ENCODE results near the gene TSFM. TPM values are rescaled to one million over a fixed set of nuclear protein-coding genes. Genes with fewer than 3 reads are reported as not detected.
A peak's percentile ranks its signal among the peaks of the same experiment; 100 is the strongest.

Gene TSFM
- total RNA-seq, 2 donors from 2014 or later, result 20.0 to 23.2 TPM

DNA sequence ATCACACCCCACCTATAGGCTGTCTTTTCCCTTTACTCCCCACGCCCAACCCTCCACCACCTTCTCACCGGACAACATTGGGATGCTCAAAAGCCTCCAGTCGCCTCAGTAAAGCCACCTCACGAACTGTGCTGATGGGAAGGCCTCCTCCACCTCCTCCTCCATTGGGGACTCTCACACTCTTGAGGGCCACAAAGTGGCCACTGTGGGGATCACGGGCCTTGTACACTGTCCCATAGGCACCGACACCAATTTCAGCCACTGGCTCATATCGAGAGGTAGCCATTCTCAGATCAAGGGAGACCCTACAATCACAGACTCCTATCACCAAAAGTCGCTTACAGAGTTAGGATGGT, 31.2 kb upstream of the TSFM start:
- H3K4me3 ChIP-seq, result peak overlapping the region; percentile 66 to 77
- H3K4me1 ChIP-seq, result peaks cover 0 to 32% of the 10 kb centered on the region in 2 donors
- peaks cover 39% of the 10 kb centered on the region for H3K36me3 ChIP-seq
- peak overlapping the region; percentile 92 to 93 for H3K27ac ChIP-seq
- no peaks in the 10 kb centered on the region for H3K9me3 ChIP-seq
- no peak for DNase-seq (ENCODE audit: low spot score)
- H3K27me3 ChIP-seq, result no peaks in the 10 kb centered on the region
- TF ChIP-seq, protein P1, sequence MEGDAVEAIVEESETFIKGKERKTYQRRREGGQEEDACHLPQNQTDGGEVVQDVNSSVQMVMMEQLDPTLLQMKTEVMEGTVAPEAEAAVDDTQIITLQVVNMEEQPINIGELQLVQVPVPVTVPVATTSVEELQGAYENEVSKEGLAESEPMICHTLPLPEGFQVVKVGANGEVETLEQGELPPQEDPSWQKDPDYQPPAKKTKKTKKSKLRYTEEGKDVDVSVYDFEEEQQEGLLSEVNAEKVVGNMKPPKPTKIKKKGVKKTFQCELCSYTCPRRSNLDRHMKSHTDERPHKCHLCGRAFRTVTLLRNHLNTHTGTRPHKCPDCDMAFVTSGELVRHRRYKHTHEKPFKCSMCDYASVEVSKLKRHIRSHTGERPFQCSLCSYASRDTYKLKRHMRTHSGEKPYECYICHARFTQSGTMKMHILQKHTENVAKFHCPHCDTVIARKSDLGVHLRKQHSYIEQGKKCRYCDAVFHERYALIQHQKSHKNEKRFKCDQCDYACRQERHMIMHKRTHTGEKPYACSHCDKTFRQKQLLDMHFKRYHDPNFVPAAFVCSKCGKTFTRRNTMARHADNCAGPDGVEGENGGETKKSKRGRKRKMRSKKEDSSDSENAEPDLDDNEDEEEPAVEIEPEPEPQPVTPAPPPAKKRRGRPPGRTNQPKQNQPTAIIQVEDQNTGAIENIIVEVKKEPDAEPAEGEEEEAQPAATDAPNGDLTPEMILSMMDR (IDR thresholded peaks at IDR 0.05), result no peak

DNA sequence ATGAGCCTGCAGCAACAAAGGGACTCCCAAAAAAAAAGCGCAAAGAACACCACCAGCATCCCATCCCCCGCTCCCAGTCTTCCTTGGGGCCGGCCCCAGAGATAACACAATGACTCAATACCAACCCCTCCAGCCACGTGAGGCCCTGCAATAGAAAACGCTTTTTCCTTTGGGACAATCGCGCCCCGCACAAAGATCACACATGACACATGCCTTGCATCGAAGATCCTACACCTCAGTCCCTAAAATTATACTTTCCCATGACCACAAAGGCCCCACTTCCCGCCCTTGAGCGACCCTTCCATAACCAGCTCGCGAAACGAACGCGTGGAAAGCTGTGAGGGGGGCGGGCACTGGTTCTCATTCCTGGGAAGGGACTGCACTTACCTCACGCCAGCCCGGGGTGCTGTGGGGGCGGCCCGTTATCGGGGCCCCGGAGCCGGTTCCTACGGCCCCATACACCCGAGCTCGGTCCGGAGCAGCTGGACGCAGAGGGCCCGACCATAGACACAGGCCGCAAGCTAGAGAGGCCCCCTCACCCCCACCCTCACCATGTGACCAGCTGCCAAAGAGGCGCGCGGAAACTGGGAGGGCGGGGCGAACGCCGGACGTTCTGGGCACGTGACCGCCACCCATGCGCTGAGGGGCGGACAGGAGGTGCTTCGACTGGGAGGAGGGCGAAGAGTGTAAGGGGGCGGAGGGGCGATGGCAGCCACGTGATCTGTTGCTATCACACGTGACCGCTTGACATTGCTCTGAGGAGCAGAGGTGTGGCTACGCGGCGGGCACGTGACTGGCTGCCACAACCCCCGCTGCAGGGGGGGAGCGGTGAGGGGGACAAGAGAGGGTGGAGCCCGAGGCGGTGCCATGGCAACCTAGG, 30.6 kb upstream of the TSFM start, which contains the start of gene CDK4:
Gene CDK4 (minus strand): TSS at position 523 of the 880 bp plus-strand sequence. CDS start 593 bp downstream, outside the sequence.
- Histone ChIP-seq H3K27me3 (no peaks in the 10 kb centered on the region), H3K27ac (peak within 1 kb of the TSS; percentile 92 to 93), H3K4me1 (peaks cover 0 to 36% of the 10 kb centered on the region in 2 donors), H3K9me3 (no peaks in the 10 kb centered on the region), H3K4me3 (peak within 1 kb of the TSS; percentile 66 to 77), H3K36me3 (peaks cover 33% of the 10 kb centered on the region)
- TF ChIP-seq, protein P1 (IDR thresholded peaks at IDR 0.05), result no peak
- peak; percentile 100 for DNase-seq (ENCODE audit: low spot score)

DNA sequence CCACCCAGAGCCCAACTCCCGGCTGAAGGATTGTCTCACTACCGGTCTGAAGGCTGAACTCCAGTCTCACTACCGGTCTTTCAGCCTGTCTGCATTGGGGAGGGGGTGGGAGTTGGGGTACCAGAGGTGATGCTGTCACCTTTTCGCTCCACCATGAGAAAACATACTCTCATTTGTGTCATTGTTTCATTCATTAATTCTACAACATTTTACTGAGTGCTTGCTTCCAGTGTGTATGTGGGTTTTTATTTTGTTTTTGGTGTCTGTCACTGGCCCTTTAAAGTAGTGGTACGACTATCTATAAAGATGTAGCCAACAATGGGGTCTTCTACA, 30.0 kb upstream of the TSFM start:
- Histone ChIP-seq H3K36me3 (peaks cover 26% of the 10 kb centered on the region), H3K4me3 (peak overlapping the region; percentile 16 to 77), H3K27me3 (no peaks in the 10 kb centered on the region), H3K4me1 (peaks cover 0 to 36% of the 10 kb centered on the region in 2 donors), H3K27ac (peak overlapping the region; percentile 92 to 93), H3K9me3 (no peaks in the 10 kb centered on the region)
- TF ChIP-seq, protein P1 (IDR thresholded peaks at IDR 0.05), result no peak
- no peak for DNase-seq (ENCODE audit: low spot score)

DNA sequence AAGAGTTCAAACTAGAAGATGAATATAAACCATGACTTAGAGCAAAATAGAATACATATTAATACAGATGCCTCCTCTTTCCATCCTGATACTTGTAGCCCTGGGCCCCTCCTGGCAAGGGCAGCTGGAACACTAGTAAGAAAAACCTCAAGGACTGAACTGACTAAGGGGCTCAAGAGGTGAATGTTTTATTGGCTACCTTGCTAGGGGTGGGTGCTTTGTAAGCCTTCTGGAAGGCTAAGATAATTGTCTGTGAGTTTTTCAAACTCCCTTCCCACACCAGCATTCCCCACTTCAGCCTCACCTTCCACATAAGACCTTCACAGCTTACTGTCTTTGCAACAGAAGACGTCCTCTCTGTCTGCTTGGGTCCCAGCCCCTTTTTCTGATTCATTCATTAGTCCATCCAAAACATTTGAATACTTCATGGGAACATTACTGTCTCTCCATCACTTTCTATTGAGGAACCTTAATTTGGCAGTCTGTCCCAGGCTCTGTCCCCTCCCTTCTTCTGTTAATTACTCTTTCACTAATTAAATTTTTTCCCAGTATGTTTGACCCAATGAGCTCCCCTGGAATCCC, 28.7 kb upstream of the TSFM start:
- Histone ChIP-seq H3K4me1 (peaks cover 0 to 36% of the 10 kb centered on the region in 2 donors), H3K4me3 (no peak overlapping the region), H3K9me3 (no peaks in the 10 kb centered on the region), H3K27ac (no peak overlapping the region), H3K27me3 (no peaks in the 10 kb centered on the region), H3K36me3 (peaks cover 24% of the 10 kb centered on the region)
- TF ChIP-seq, protein P1 (IDR thresholded peaks at IDR 0.05), result no peak
- DNase-seq (ENCODE audit: low spot score), result no peak

DNA sequence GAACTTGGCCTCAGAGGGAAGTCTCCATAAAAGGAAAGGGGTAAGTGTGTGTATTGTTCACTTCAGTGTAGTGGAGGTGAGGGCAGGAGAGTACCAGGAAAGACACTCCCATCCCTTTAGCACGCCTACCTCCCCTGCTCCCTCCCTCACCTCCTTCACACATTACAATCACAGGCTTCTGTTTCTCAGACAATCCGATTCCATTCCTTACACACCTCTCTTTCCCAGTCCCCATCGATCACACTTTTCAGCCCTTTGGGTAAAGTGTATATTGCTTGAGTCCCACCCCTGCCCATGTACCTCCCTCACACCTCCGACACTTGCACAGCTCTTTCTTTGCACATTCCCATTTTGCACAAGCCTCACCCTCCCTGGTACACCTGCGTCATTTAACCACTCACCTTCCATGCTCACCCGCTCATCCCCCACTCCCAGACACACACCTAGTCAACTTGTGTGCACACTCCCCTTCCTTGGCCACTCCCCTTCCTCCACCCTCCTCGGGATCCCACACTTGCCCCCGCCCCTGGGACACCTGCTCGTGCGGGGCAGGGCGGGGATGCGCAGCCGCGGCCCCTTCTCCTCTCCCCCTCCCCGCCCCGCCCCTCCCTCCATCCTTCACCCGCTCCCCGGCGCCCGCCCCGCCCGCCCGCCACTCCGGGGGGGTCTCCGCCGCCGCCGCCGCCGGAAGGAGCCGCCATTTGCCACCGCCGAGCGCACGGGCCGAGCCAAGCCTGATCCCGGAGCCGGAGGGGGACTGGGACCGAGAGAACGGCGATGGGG, 28.0 kb upstream of the TSFM start, which contains the start of gene MARCHF9:
Gene MARCHF9 (plus strand): TSS at position 693 of the 783 bp plus-strand sequence. CDS start 426 bp downstream, outside the sequence.
- Histone ChIP-seq H3K4me3 (peak within 1 kb of the TSS; percentile 68 to 84), H3K9me3 (no peaks in the 10 kb centered on the region), H3K27me3 (no peaks in the 10 kb centered on the region), H3K27ac (peak within 1 kb of the TSS; percentile 71 to 73), H3K36me3 (peaks cover 19% of the 10 kb centered on the region), H3K4me1 (peaks cover 0 to 36% of the 10 kb centered on the region in 2 donors)
- DNase-seq (ENCODE audit: low spot score), result no peak
- TF ChIP-seq, protein P1 (IDR thresholded peaks at IDR 0.05), result no peak

Data from right atrium auricular region (tissue), 2 donors.